Islet of Langerhans (tissue), 1 donor: ENCODE data around the gene ST7L.

Experiments
- FAIRE-seq: peaks from one replicate; lab custom pipeline; 2011; peaks lifted over from hg19 to GRCh38; lab: Jason Lieb, UNC

ST7L gene

DNA sequence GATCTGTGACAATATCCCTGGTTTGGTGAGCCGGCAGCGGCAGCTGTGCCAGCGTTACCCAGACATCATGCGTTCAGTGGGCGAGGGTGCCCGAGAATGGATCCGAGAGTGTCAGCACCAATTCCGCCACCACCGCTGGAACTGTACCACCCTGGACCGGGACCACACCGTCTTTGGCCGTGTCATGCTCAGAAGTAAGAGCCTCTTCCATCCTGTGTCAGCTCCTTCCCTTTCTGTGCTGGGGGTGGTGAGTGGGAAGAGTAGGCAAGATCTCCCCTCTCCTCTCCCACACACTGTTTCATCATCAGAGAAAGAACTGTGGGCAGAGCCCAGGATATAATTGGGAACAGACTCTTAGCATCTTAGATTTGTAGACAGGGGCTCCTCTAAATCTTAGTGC, 104.0 kb downstream of the ST7L start:
- no peak for FAIRE-seq

DNA sequence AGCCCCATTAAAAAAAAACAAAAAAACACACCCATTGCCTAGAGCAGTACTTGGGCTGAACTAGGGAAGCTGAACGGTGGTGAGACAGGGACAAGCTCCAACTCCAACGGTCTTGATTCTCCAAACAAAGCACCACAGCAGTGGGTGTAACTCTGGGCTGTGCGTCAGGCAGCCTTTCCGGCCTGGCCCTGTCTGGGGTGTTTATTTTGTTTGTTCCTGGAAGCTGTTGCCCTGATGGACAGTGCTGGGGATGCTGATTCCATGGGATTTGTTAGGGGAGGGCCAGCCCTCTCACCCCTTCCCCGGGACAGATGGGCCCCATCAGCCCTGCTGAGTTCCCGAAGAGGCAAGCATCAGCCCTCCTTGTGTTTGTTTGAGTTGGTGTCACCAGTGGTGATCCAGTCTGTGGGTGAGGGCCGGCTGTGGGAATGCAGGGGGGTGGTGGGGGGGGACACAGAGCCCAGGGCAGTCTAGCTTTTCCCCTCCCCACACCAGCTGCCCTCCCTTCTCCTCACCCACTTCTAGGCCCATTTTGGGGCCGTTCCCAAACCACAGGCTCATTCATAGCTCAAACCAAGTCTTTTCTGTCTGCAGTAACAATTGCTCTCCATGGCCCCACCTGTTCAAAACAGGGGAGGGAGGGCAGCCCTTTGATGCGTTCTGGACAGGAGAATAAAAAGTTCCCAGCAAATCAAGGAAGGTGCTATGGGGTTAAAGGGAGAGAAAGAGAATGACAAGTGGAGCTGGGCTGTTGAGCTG, 105.7 kb downstream of the ST7L start:
- no peak for FAIRE-seq

DNA sequence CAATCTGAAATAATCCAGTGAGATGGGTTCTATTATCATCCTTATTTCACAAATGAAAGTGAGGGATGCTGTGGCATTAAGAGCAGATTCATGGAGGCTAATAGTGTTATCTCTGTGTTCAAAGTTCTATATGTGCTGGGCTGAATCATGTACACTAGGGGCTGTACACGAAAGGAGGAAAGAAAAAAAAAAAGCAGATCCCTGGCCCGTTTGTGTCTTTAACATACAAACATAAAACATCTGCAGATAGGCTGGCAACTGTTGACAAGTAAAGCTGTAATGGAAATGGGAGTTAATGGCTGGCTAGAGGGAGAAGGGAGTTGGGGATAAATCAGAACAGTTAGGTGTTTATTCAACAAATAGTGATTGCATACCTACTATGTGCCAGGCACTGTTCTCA, 107.0 kb downstream of the ST7L start:
- no peak for FAIRE-seq

DNA sequence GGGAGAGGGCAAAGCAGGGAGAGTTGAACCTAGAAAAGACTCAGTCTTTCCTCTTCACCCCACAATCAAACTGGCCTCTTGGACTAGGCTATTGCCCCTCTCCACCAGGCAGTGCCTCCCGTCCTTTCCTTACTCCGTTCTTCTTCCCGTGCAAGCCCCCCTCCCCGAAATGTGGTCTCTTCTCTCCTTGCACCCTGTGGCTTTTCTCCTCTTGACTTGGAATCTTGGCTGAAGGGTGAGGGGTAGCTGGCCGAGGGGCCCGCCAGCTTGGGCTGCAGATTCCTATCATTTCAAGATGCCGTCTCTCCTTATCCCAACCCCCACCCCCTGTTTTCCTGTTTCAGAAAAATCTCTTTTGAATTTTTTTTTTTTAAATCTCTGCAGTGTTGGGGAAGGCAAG, 108.6 kb downstream of the ST7L start:
- no peak for FAIRE-seq

DNA sequence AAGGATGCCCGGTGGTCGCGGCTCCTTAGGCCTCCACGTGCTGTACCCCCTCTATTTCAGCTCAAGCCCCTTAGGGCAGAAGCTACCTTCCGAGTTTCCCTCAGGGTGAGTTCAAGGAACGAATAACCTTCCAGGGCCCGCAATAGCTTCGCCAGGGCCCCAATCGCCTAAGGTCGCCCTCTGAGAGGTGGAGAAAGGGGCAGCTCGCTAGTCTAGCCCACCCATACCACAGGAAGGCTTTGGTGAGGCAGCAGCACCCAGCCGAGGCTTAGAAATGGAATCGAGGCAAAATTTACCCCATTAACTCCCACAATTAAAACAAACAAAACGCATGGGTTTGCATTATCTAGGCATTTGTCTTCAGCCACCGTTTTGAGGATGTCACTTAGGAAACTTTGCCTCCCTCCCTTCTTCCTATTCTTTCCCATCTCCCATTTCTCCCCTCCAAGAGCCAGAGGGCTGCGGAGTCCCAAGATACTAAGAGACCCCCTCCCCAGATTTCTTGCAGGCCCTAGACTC, 109.2 kb downstream of the ST7L start:
- no peak for FAIRE-seq

DNA sequence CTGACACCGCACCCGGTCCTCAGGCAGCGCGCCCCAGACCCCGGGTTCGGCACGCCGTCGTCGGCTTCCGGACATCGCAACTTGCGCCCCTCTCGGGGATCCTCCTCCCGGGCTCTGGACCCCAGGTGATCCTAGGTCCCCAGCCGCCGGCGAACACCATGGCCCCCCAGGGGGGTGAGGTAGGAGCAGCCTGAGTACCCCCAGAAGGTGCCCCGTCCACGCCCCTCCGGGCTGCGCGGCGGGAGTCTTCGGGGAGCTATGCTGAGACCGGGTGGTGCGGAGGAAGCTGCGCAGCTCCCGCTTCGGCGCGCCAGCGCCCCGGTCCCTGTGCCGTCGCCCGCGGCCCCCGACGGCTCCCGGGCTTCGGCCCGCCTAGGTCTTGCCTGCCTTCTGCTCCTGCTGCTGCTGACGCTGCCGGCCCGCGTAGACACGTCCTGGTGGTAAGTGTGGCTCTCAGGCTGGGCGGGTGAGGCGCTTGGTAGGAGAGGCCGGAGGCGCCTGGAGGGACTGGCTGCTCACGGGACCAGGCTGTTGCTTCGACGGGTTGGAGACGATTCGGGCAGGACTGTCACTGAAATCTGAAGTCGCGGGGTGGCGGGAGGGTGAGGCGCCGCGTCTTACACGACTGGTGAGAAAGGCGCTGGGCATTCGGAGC, 109.8 kb downstream of the ST7L start:
- FAIRE-seq: no peak

DNA sequence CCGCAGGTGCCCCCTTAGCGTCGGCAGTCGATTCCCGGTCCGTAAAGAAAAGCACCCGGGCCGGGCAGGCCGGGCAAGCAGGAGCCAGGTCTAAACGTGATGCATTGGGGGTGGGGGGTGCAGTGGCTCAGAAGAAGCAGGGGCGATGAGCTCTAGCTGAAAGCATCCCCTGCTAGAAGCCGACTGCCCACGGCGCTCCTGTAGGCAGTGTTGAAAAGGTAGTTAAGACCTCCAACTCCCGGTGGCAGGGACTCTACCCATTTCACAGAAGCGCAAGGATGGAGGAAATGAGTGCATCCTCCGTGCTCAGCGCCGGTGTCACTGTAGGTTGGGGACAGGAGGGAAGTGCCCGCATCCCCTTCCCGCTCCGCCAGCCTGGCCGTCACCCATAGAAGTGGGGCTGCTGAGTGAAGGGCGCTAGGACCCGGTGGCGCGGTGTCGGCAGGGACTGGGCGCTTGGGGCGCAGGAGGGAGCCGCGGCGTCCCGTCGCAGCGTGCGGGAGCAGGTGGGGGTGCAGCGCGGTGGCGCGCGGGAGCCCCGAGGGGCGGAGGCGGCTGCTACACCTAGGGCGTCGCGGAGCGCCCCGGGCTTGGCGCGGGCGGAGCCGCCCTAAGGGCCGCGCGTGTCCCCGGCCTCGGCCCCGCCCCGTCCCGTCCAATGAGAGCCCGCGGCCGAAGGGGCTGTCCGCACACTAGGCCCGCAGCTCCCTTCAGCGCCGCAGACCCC, 110.5 kb downstream of the ST7L start, which contains the start of gene WNT2B:
Gene WNT2B, plus strand, starts transcription at position 688 of the 727 bp plus-strand sequence. CDS start 298 bp downstream, outside the sequence.
- no peak for FAIRE-seq

DNA sequence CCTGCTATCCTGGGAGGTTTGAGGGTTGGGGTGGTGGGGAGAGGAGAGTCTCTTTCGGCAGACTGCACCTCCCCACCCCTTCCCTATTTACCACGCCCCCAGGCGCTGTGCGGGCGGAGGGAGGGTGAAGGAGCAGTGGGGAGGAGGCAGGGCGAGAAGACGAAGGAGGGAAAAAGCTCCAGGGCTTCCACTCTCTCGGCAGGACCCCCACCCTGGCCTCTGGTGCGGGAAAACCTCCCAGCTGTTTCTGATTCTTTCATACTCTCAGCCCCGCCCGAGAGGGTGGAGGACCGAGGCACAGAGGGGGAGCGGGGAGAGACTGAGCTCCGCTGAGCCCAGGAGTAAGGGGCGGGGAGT, 111.0 kb downstream of the ST7L start:
- no peak for FAIRE-seq

DNA sequence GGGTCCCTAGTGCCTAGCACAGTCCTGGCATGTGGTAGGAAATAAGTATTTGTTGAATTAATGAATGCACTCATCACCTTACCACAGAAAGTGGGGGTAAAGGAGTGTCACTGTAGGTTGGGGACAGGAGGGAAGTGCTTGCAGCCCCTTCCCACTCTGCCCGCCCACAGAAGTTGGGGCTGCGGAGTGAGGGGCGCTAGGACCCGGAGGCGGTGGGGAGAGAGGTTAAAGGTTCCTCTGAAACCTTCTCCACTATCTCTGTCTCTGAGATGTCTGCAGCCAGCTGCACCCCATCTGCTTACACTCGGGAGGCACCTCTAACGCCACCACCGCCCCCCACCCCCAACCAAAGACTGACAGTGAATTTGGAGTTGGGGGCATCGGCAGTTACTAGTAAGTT, 111.6 kb downstream of the ST7L start:
- FAIRE-seq: no peak

DNA sequence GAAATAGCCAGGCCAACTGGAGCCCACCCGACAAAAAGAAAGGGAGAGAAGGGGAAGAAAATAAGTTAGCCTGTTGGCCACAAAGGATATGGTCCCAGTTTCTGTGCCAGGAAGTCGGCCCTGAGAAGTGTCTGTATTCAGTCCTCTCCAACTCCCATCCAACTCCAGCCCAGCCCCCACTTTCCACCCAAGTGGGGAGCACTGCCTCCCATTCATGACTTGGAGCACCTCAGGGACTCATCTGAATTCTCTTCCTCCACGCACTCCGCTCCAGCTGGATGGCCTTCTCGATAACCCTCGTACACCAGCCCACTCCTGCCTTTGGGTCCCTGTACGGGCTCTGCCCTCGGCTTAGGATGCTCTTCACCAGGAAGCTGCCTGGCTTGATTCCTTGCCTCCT, 112.2 kb downstream of the ST7L start:
- no peak for FAIRE-seq

DNA sequence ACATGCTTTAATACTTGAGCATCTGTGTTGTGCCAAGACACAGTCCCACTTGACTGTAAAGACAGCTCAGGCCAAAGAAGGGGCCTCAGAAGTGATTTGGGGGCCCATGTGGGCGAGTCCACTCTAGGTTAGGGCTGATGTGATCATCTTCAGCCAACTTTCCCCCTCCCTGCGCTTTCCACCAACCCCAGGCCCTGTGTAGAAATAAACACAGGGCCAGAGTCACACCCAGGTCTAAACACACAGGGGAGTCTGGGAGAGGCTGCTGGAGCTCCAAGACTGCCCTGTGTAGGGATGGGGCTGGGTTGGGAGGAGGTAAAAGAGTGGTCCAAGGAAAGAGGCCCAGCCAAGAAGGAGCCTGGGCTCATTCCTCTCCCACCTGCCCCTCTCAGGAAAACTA, 112.6 kb downstream of the ST7L start:
- FAIRE-seq: no peak

DNA sequence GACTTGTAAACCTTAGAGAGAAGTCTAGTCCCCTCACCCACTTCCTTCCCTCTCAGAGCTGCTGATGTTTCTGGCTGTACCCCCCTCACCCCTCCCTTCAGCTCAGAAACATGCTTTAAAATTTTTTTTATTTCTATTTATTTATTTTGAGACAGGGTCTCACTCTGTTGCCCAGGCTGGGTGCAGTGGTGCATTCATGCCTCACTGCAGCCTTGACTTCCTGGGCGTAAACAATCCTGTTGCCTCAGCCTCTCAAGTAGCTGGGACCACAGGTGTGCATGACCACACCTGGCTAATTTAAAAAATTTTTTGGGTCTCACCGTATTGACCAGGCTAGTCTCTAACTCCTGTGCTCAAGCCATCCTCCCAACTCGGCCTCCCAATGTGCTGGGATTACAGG, 113.1 kb downstream of the ST7L start:
- no peak for FAIRE-seq

DNA sequence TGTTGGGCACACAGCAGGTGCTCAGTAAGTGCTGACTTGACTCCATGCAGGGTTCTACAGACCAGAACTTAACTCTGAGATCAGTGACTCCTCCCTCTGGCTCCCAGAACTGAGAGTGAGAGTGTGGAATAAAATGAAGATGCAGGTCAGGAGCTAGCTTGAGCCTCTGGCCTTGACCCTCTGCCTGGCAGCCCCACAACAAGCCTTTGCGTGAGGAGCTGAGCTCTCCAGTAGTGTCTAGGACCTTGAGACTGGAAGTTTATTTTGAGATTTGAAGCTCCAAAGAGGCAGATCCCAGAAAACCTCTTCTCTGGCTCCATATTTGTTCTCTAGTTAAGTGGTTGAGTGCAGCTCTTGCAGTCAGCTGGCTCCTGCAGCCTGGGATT, 113.5 kb downstream of the ST7L start:
- no peak for FAIRE-seq

DNA sequence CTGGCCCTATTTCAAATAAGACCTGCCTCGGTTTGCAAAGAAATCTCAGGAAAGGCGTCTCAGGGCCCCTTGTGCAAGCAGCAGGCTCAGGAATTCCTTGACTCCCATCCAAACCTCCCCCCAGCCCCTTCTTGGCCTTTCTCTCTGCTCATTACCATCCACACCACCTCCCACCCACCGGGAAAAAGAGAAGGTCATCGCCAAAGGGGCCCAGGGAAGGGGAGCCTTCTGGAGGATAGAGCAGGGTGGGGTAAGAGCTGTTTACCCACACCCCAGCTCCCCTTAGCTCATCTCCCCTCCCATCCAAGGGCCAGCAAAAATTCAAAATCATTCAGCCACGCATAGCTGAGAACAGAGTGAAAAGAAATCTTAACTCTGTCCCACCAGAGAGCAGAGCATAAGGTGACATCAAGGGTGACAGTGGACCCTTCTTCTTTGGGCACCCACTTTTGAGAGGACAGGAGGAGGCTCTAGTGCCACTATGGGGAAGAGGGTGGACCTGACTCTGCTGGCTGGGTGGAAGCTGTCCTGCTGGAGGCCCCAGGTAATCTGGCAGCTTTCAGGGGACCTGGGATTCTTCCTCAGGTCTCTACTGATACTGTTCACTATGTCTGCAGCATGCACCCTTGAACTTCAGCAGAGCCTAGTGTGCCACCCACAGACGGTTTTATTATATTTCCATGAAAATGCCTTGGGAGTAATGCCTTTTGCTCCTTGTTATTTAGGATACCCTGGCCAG, 114.1 kb downstream of the ST7L start:
- FAIRE-seq: no peak

DNA sequence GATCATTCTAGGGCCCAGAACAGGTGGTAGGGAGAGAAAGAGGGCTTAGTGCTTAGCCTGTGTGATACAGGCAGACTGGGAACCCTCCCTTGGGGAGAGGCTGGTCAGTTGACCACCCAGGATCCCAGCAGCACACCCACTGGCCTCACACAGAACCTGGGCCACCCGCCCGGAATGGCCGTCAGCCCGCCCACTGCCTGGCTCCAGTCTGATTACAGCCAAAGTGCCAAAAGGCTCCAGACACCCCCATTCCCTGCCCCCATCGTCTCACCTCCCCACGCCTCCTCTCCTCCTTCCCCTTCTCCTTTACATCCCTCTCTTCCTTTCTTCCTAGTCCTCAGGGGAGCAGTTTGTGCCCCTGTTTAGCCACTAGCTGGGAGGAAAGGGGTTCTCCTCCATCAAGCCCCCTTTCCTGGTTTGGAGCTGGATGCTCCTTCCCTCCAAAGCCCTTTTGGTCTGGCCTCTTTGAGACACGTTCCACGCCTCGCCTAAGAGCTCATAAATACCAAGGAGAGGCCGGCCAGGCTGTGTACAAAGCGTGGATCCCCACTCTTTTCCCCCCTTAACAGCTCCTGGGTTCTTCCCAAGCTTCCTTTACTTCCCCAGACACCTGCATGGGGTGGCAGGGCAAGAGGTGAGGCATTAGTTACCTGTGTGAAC, 114.8 kb downstream of the ST7L start:
- no peak for FAIRE-seq

DNA sequence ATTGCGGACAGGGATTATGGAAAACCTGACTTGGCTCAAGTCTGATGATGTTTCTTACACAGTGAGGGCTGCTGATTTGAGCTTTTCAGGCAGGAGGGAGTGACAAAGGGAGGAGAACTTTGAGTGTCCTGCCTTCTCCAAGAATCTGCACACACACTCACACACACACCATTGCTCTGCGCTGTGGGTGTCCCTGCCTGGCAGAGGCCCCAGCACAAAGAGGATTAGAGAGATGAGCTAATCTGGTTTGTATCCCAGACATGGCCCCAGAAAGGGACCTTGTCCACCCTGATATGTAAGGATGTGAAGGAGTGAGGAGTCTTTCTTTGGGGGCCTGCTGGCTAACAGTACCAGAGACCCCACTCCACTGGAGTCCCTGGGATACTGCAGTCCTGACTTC, 116.1 kb downstream of the ST7L start:
- FAIRE-seq: no peak

DNA sequence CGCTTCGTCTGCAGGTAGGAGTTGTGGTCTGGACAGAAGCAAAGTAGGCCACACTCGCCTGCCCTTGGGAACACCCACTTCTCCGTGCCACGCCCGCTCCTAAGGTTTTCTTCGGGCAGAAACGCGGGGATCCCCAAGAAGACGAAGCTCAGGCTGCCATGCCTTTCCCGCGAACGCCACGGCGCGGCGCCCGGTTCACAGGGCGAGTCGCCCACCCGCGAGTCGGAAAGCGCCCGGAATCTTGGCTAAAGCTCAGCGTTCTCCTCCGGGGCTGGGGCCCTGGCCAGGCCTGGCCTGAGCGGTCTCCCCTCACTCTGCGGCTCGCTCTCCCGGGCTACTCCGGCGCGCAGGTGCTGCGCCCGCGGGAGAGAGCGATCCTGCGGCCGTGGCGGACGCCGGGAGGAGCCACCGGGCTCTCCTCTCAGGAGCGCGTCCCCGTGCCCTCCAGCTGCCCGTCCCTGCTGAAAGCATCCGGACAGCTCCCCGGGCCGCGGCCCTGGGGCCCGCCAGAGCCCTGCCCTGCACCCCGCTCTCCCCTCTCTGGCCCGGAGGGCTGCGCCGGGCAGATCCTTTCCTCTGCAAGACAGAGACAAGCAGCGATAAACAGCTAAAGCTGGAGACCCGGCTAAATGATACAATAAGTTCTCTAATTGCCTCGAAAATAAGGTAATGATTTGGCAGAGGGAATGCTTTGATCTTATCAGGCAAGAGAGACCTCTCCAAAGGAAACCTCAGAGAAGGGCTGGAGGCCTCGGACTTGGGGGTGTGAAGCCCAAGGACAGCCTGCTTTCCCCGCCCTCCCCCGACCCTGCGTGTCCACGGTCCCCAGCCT, 116.9 kb downstream of the ST7L start:
- FAIRE-seq: no peak

DNA sequence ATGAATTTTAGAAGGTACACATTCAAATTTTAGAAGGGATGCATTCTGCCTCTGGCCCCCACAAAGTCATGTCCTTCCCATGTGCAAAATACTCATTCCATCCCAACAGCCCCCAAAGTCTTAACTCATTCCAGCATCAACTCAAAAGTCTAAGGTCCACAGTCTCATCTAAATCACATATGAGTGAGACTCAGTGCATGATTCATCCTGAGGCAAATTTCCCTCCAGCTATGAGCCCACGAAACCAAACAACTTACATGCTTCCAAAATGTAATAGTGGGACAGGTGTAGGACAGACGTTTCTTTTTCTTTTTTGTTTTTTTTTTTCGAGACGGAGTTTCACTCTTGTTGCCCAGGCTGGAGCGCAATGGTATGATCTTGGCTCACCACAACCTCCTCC, 122.7 kb downstream of the ST7L start:
- no peak for FAIRE-seq

DNA sequence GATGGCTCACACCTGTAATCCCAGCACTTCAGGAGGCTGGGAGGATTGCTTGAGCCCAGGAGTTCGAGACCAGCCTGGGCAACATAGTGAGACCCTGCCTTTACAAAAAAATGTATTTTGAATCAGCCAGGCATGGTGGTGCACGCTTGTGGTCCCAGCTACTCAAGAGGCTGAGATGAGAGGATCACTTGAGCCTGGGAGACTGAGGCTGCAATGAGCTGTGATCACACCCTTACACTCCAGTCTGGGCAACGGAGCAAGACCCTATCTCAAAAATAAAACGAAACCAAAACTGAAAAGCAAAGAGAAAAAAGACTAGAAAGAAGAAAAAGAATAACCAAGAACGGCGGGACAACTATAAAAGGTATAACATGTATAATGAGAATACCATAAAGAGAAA, 125.6 kb downstream of the ST7L start:
- no peak for FAIRE-seq

DNA sequence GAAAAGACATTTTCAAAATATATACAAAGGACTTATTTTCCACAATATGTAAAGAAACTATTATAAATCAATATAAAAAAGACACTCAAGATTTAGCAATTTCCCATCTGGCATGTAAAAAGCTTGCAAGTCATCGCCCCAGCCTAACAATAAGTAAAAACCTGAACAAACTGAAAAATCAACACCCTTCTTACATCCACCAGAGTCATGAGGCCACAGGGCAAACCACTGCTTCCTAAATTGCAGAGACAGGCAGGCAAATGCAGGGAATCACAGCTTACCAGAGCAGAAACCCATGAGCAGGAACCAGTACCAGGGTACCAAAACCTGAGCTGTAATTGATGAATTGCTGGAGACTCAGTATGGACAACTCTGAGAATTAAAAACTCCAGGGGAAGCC, 126.9 kb downstream of the ST7L start:
- no peak for FAIRE-seq

DNA sequence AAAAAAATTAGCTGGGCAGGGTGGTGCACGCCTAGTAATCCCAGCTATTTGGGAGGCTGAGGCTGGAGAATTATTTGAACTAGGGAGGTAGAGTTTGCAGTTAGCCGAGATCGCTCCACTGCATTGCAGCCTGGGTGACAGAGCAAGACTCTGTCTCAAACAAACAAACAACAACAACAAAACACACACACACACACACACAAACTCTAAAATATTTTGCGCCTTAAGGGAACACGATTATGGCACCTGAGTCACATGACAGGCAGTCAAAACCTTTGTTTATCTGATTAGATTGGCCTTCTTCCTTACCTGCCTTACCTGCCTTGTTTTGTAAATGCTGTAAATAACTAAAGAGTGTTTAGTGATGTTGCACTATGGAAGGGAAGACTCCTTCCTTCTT, 130.8 kb downstream of the ST7L start:
- FAIRE-seq: no peak
